HepG2 (cell line): ENCODE data around the gene WDFY1. TPM values are rescaled to one million over a fixed set of nuclear protein-coding genes. Genes with fewer than 3 reads are reported as not detected.

Experiments used
- ATF2 ChIP-seq: sonication (generic); formaldehyde crosslinking; IDR thresholded peaks from 2 replicates; pipeline ENCODE4 v1.4.0; 2020; ENCODE audit warnings: missing genetic modification reagents
- ATF5 ChIP-seq: sonication (generic); formaldehyde crosslinking; IDR thresholded peaks from 2 replicates; pipeline ENCODE4 v1.4.0; 2020; ENCODE audit warnings: mild to moderate bottlenecking, low read depth, missing genetic modification reagents
- ATF7-NPFF ChIP-seq: sonication (generic); formaldehyde crosslinking; IDR thresholded peaks from 2 replicates; pipeline ENCODE4 v1.8.1; 2023; ENCODE audit warnings: mild to moderate bottlenecking, low read depth, missing genetic modification reagents, moderate library complexity
- CHD4 ChIP-seq: fragments of 200-600 bp; sonication (generic); IDR thresholded peaks from 2 replicates; pipeline ENCODE4 v1.7.0; 2017; ENCODE audit warnings: mild to moderate bottlenecking, low read length, borderline replicate concordance
- E2F5 ChIP-seq: sonication (generic); formaldehyde crosslinking; conservative IDR thresholded peaks from 2 replicates; pipeline ENCODE4 v1.4.0; 2020; ENCODE audit warnings: missing genetic modification reagents
- GTF2F1 ChIP-seq: fragments of 150-350 bp; IDR thresholded peaks from 2 replicates; pipeline ENCODE4 v1.6.1; 2014; ENCODE audit warnings: low read length
- JDP2 ChIP-seq: sonication (generic); formaldehyde crosslinking; IDR thresholded peaks from 2 replicates; pipeline ENCODE4 v1.8.1; 2022; ENCODE audit warnings: missing genetic modification reagents, borderline replicate concordance
- KAT7 ChIP-seq: IDR thresholded peaks from 2 replicates; pipeline ENCODE4 v1.6.1; 2018; ENCODE audit warnings: borderline replicate concordance, missing compliant biosample characterization
- KMT2A ChIP-seq: sonication (generic); formaldehyde crosslinking; IDR thresholded peaks from 2 replicates; pipeline ENCODE4 v1.4.0; 2020; ENCODE audit warnings: missing genetic modification reagents
- PLRG1 ChIP-seq: fragments of 450-650 bp; conservative IDR thresholded peaks from 2 replicates; pipeline ENCODE4 v1.6.1; 2016
- POGZ ChIP-seq: sonication (generic); formaldehyde crosslinking; IDR thresholded peaks from 2 replicates; pipeline ENCODE4 v1.4.0; 2020; ENCODE audit warnings: mild to moderate bottlenecking, missing genetic modification reagents
- TEAD2 ChIP-seq: sonication (generic); formaldehyde crosslinking; IDR thresholded peaks from 2 replicates; pipeline ENCODE4 v1.9.0; 2021; ENCODE audit warnings: missing genetic modification reagents
- TFE3 ChIP-seq: IDR thresholded peaks from 2 replicates; pipeline ENCODE4 v1.6.1; 2016
- ZBTB42 ChIP-seq: sonication (generic); formaldehyde crosslinking; IDR thresholded peaks from 2 replicates; pipeline ENCODE4 v1.5.0; 2020; ENCODE audit warnings: mild to moderate bottlenecking, missing genetic modification reagents
- ZKSCAN1 ChIP-seq: fragments of 150-350 bp; IDR thresholded peaks from 2 replicates; pipeline ENCODE4 v1.6.1; 2014; ENCODE audit warnings: low read length
- ZNF121 ChIP-seq: sonication (generic); formaldehyde crosslinking; IDR thresholded peaks from 2 replicates; pipeline ENCODE4 v1.5.0; 2020; ENCODE audit warnings: mild to moderate bottlenecking, missing genetic modification reagents
- ZNF232 ChIP-seq: sonication (generic); formaldehyde crosslinking; IDR thresholded peaks from 2 replicates; pipeline ENCODE4 v1.4.0; 2020; ENCODE audit warnings: missing genetic modification reagents, borderline replicate concordance
- ZNF24 ChIP-seq: fragments of 450-650 bp; IDR thresholded peaks from 2 replicates; pipeline ENCODE4 v1.6.1; 2017; ENCODE audit warnings: antibody characterized with exemption, mild to moderate bottlenecking
- ZNF274 ChIP-seq: sonication (generic); formaldehyde crosslinking; IDR thresholded peaks from 2 replicates; pipeline ENCODE4 v1.5.1; 2020; ENCODE audit warnings: mild to moderate bottlenecking, missing genetic modification reagents
- ZNF44 ChIP-seq: sonication (generic); formaldehyde crosslinking; IDR thresholded peaks from 2 replicates; pipeline ENCODE4 v1.5.1; 2020; ENCODE audit warnings: mild to moderate bottlenecking, missing genetic modification reagents
- ZNF460 ChIP-seq: sonication (generic); formaldehyde crosslinking; IDR thresholded peaks from 2 replicates; pipeline ENCODE4 v1.5.1; 2020; ENCODE audit warnings: missing genetic modification reagents, mild to moderate bottlenecking, borderline replicate concordance
- ZNF570 ChIP-seq: sonication (generic); formaldehyde crosslinking; IDR thresholded peaks from 2 replicates; pipeline ENCODE4 v1.4.0; 2020; ENCODE audit warnings: mild to moderate bottlenecking, missing genetic modification reagents, borderline replicate concordance
- ZNF746 ChIP-seq: sonication (generic); formaldehyde crosslinking; IDR thresholded peaks from 2 replicates; pipeline ENCODE4 v1.8.0; 2022; ENCODE audit warnings: mild to moderate bottlenecking, missing genetic modification reagents
- polyA plus RNA-seq, 8 experiments: library from polyadenylated mRNA; depleted of rRNA in 3 of 8; stranded (reverse) in 7 of 8; unstranded in 1 of 8; fragments of >200 nt; fragmentation: Illumina TruSeq in 4 of 8; extraction: Trizol in 4 of 8; gene quantifications; 2 replicates each; pipeline versions ENCODE4 v1.2.1 to v1.2.3, GENCODE V29; 2011 to 2016; ENCODE audit warnings: low read depth in 4 of 8, missing spikeins in 1 of 8, mixed read lengths in 1 of 8; ENCODE audit not compliant: insufficient read depth in 1 of 8
- total RNA-seq, 5 experiments: library from RNA; depleted of rRNA; stranded (reverse); fragments of >200 nt; fragmentation: Illumina TruSeq; extraction: Trizol; gene quantifications; 2 replicates each; pipeline ENCODE4 v1.2.3, GENCODE V29; 2016; ENCODE audit warnings: low read depth in 1 of 5

WDFY1 gene
- total and polyA plus RNA-seq, 2 of the 13 experiments (the other 11 are each of a cell fraction or from before 2014, with no cell fraction given): 77.0 to 78.4 TPM

- TF ChIP-seq ZNF274 (CRISPR knock-in tag) (0 out of 2 replicates have a peak, but pooled peaks have one; percentile 34), ATF2 (CRISPR knock-in tag) (peak; percentile 94), ZNF121 (peak; percentile 69), ATF5 (CRISPR knock-in tag) (0 out of 2 replicates have a peak, but pooled peaks have one; percentile 88), ZNF24 (no peak), ATF7-NPFF (no peak), TFE3 (CRISPR knock-in tag) (peak; percentile 92), KAT7 (CRISPR knock-in tag) (peak; percentile 98), PLRG1 (no peak), ZNF746 (CRISPR knock-in tag) (no peak; the same call in 1 of the 2 replicates), ZNF570 (CRISPR knock-in tag) (no peak), ZKSCAN1 (peak; percentile 33; the same call in 1 of the 2 replicates), KMT2A (CRISPR knock-in tag) (peak; percentile 81), GTF2F1 (peak; percentile 70; the same call in 1 of the 2 replicates), ZNF460 (CRISPR knock-in tag) (peak; percentile 98), E2F5 (CRISPR knock-in tag) (no peak), TEAD2 (CRISPR knock-in tag) (no peak), POGZ (CRISPR knock-in tag) (peak; percentile 96), ZNF44 (CRISPR knock-in tag) (peak; percentile 39; the same call in 1 of the 2 replicates), ZNF232 (no peak), JDP2 (CRISPR knock-in tag) (no peak), ZBTB42 (CRISPR knock-in tag) (0 out of 2 replicates have a peak, but pooled peaks have one; percentile 33), CHD4 (no peak)
Observed at GRCh38 chr2:223930103-223930976, 14.8 kb downstream of the WDFY1 start (continued).
